Loucy (cell line): ENCODE measurements around the gene DNM2.

ENCODE experiments used
- H2AFZ ChIP-seq: fragments of 200-600 bp; sonication (generic); 2 replicates; pipeline ENCODE4 v1.6.0; 2016; ENCODE audit warnings: antibody characterized with exemption, mild to moderate bottlenecking, low read length, moderate library complexity
- H3F3A ChIP-seq: fragments of 200-600 bp; 2 replicates; pipeline ENCODE4 v1.6.0; 2016; ENCODE audit warnings: antibody characterized with exemption, low read depth, mild to moderate bottlenecking
- H3K27me3 ChIP-seq: fragments of 200-600 bp; sonication (generic); 2 replicates; pipeline ENCODE4 v1.6.1; 2014; ENCODE audit warnings: low read length, mild to moderate bottlenecking; ENCODE audit not compliant: insufficient read depth, poor library complexity, severe bottlenecking
- H3K36me3 ChIP-seq: fragments of 200-600 bp; sonication (generic); 2 replicates; pipeline ENCODE4 v1.6.1; 2016; ENCODE audit warnings: low read length; ENCODE audit not compliant: insufficient read depth
- H3K4me1 ChIP-seq: fragments of 200-600 bp; sonication (generic); 2 replicates; pipeline ENCODE4 v1.5.1; 2014; ENCODE audit warnings: low read length, mild to moderate bottlenecking; ENCODE audit not compliant: insufficient read depth, poor library complexity, severe bottlenecking
- H3K4me2 ChIP-seq: fragments of 200-600 bp; sonication (generic); 2 replicates; pipeline ENCODE4 v1.6.0; 2014; ENCODE audit warnings: antibody characterized with exemption, low read length, low read depth, mild to moderate bottlenecking; ENCODE audit not compliant: poor library complexity, severe bottlenecking
- H3K4me3 ChIP-seq: fragments of 200-600 bp; sonication (generic); 2 replicates; pipeline ENCODE4 v1.5.1; 2014; ENCODE audit warnings: low read length, mild to moderate bottlenecking, mixed read lengths; ENCODE audit not compliant: poor library complexity, severe bottlenecking
- H3K79me2 ChIP-seq: fragments of 200-600 bp; sonication (generic); 2 replicates; pipeline ENCODE4 v1.6.1; 2014; ENCODE audit warnings: low read length; ENCODE audit not compliant: insufficient read depth
- H3K9ac ChIP-seq: fragments of 200-600 bp; sonication (generic); 2 replicates; pipeline ENCODE4 v1.6.0; 2014; ENCODE audit warnings: mild to moderate bottlenecking, low read depth, low read length, moderate library complexity; ENCODE audit not compliant: poor library complexity, severe bottlenecking
- H3K9me2 ChIP-seq: fragments of 200-600 bp; sonication (generic); replicated peaks from 2 replicates; pipeline ENCODE4 v1.6.1; 2016; ENCODE audit warnings: low read depth, low read length, mixed read lengths
- H3K9me3 ChIP-seq: fragments of 200-600 bp; sonication (generic); 2 replicates; pipeline ENCODE4 v1.6.1; 2014; ENCODE audit warnings: mild to moderate bottlenecking, antibody characterized with exemption, low read length, low read depth; ENCODE audit not compliant: insufficient read depth
- H4K20me1 ChIP-seq: fragments of 200-600 bp; sonication (generic); 2 replicates; pipeline ENCODE4 v1.6.0; 2014; ENCODE audit warnings: antibody characterized with exemption, low read length, mild to moderate bottlenecking; ENCODE audit not compliant: insufficient read depth, poor library complexity, severe bottlenecking
- CTCF ChIP-seq: fragments of 200-600 bp; sonication (generic); conservative IDR thresholded peaks from 2 replicates; pipeline ENCODE4 v1.5.1; 2014; ENCODE audit warnings: mild to moderate bottlenecking, antibody characterized with exemption, low read length
- EZH2phosphoT487 ChIP-seq: fragments of 200-600 bp; IDR thresholded peaks from 2 replicates; pipeline ENCODE4 v1.6.1; 2018; ENCODE audit warnings: antibody characterized with exemption, mild to moderate bottlenecking, moderate library complexity, borderline replicate concordance

The DNM2 gene

DNA sequence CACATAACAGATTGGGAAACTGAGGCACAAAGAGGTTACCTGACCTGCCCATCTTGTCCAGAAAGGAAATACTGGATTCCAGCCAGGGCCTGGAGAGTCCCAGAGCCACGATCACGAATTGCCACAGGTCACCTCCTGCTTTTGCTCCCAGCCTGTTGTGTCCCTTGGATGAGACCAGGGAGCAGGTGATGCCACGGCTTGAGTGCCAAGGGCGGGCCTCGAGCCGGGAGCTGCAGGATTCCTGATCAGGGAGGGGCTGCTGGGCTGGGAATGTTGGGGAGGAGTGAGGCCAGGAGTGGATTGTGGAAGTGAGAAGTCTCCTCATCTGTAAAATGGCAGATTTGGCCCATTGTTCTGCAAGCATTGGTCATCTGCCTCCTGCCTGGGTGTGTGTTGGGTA is 29.4 kb downstream of the DNM2 start:
- Histone ChIP-seq H3K9me3 (no peaks in the 10 kb centered on the region), H3K9ac (no peak overlapping the region), H3K27me3 (no peaks in the 10 kb centered on the region), H3K4me1 (peaks cover 17% of the 10 kb centered on the region), H2AFZ (no peak overlapping the region), H3F3A (no peaks in the 10 kb centered on the region), H3K79me2 (peaks cover 98% of the 10 kb centered on the region), H3K9me2 (no peaks in the 10 kb centered on the region), H4K20me1 (peaks cover 69% of the 10 kb centered on the region), H3K36me3 (peaks cover 3% of the 10 kb centered on the region; the same call in 1 of the 2 replicates), H3K4me3 (no peak overlapping the region), H3K4me2 (no peak overlapping the region)
- TF ChIP-seq CTCF = no peak
- no peak for TF ChIP-seq EZH2phosphoT487

DNA sequence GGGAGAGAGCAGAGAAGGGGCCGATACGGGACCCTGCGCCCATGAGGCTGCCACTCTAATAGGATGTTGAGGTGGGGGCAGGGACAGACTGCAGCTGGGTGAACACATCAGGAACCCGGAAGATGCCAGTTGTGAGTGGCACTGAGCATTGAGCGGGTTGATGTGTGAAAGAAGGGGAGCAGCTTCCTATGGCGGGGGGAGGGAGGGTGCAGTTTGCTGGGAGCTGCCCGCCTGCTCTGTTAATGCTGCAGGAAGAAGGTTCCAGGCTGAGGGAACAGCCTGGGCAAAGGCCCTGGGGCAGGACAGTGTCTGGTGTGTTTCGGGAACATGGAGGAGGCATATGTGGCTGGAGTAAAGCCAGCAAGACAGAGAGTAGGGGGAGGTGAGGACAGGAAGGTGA is 29.8 kb downstream of the DNM2 start:
- no peak overlapping the region for H3K4me3 ChIP-seq
- H3K9ac ChIP-seq = no peak overlapping the region
- H3K79me2 ChIP-seq = peaks cover 98% of the 10 kb centered on the region
- H2AFZ ChIP-seq = no peak overlapping the region
- peaks cover 17% of the 10 kb centered on the region for H3K4me1 ChIP-seq
- no peaks in the 10 kb centered on the region; the same call in 1 of the 2 replicates for H3K36me3 ChIP-seq
- H3K9me3 ChIP-seq = no peaks in the 10 kb centered on the region
- TF ChIP-seq CTCF = no peak
- no peak for TF ChIP-seq EZH2phosphoT487
- H3K27me3 ChIP-seq = no peaks in the 10 kb centered on the region
- H3K9me2 ChIP-seq = no peaks in the 10 kb centered on the region
- H4K20me1 ChIP-seq = peaks cover 68% of the 10 kb centered on the region
- no peaks in the 10 kb centered on the region for H3F3A ChIP-seq
- no peak overlapping the region for H3K4me2 ChIP-seq

DNA sequence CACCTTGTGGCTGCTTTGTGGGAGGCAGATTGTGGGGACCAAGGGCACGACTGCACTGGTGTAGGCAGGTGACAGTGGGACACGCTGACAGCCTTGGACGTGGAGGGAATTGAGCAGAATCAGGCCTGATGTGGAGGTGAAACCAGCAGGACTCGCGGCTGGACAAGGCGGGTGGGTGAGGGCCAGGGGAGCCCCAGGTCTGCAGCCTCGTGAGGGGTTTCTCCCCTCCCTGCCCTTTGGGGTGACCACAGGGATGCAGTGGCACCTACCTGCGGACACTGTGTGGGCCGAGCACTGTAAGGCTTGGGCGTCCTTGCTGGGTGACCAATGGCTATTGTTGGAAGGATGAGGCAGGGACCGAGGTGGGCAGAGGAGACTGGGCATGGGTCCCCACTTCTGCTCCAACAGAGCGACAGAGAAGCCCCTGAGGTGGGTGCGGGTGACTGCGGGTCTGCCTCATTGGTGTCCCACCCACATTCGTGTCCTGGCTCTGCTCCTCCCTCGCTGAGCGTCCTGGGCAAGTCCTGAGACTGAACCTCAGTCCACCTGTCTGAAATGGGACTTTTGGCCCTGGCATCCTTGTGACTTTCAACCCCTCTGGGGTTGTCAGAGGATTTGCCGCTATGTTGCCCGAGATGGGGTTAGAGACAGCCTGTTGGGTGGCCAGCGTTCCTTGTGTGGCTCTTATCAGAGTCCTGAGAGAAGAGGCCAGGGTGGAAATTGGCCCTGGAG is 30.5 kb downstream of the DNM2 start:
- H3K27me3 ChIP-seq = no peaks in the 10 kb centered on the region
- peaks cover 17% of the 10 kb centered on the region for H3K4me1 ChIP-seq
- no peaks in the 10 kb centered on the region; the same call in 1 of the 2 replicates for H3K36me3 ChIP-seq
- no peaks in the 10 kb centered on the region for H3K9me2 ChIP-seq
- no peaks in the 10 kb centered on the region for H3K9me3 ChIP-seq
- no peak overlapping the region for H3K4me2 ChIP-seq
- peaks cover 67% of the 10 kb centered on the region for H4K20me1 ChIP-seq
- H3F3A ChIP-seq = no peaks in the 10 kb centered on the region
- no peak overlapping the region for H2AFZ ChIP-seq
- TF ChIP-seq EZH2phosphoT487 = no peak
- no peak for TF ChIP-seq CTCF
- H3K79me2 ChIP-seq = peaks cover 95% of the 10 kb centered on the region
- H3K4me3 ChIP-seq = no peak overlapping the region
- no peak overlapping the region for H3K9ac ChIP-seq
